Subcutaneous adipose tissue (tissue), 4 donors: ENCODE data around the gene IWS1. TPM values are rescaled to one million over a fixed set of nuclear protein-coding genes. Genes with fewer than 3 reads are reported as not detected.

Experiments
- small RNA-seq: library from RNA; depleted of rRNA; stranded (forward); fragments of <200 nt; gene quantifications from one replicate; pipeline ENCODE3, GENCODE V24; 2016
- total RNA-seq, 4 donors: library from RNA; depleted of rRNA; stranded (reverse); fragments of >200 nt; gene quantifications; one replicate each; pipeline ENCODE4 v1.1.0, GENCODE V29; 2016

IWS1 gene
- total RNA-seq, 4 donors from 2014 or later, result 27.2 to 42.7 (median 34.9) TPM

Small RNAs within 50 kb of the gene (small RNA-seq; reads per million reads assigned to genes)
- not detected for gene RNU4-48P

Other genes with a start within 250 kb of the IWS1 start
- gene ERCC3, start 232.3 kb downstream of the IWS1 start, total RNA-seq, result 10 to 100 TPM; 32.8 to 45.4 (median 34.0) TPM
- gene MAP3K2, start 138.5 kb downstream of the IWS1 start, total RNA-seq, result 10 to 100 TPM; 51.0 to 66.1 (median 64.7) TPM
- gene PROC, start 108.1 kb downstream of the IWS1 start, total RNA-seq, result not detected
- gene MYO7B, start 9.2 kb upstream of the IWS1 start, total RNA-seq, result under 1 TPM in 3 of 4 donors, not detected in 1; 0.49 to 0.57 (median 0.51) TPM
- gene GPR17, start 119.7 kb upstream of the IWS1 start, total RNA-seq, result not detected
- gene LIMS2, start 149.0 kb upstream of the IWS1 start, total RNA-seq, result 10 to 100 TPM in 3 of 4 donors, 1 to 10 TPM in 1; 8.5 to 81.8 (median 26.5) TPM
- 10 to 100 TPM in 1 of 4 donors, 1 to 10 TPM in 3; 5.8 to 14.9 (median 8.1) TPM for gene SFT2D3, start 175.0 kb upstream of the IWS1 start, total RNA-seq